ENCODE data around the gene FAHD1. TPM values are rescaled to one million over a fixed set of nuclear protein-coding genes. Genes with fewer than 3 reads are reported as not detected.

The FAHD1 gene
- total and polyA plus RNA-seq, 4 donors: 17.2 to 32.1 (median 25.6) TPM

DNA sequence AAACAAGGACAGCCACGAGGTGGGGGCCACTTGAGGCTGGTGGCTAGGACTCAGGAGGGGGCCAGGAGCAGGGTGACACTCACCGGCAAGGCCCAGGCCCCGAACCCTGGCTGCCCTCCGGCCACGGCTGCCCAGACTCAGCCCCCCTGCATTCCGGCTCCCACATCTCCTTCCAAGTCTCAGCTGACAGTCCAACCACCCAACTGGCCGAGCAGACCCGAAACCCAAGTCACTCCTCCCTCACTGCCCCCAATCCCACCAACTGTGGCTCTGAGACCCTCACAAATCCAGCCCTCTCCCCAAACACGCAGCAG, 9.8 kb upstream of the FAHD1 start:
- H3K27ac ChIP-seq (ENCODE audit: low read depth in 1 of 2, low read length in 1 of 2): no peak overlapping the region
- no peak for DNase-seq
- H3K4me1 ChIP-seq (ENCODE audit: control insufficient read depth in 5 of 5, insufficient read depth in 5 of 5, low read length in 5 of 5): peaks cover 0 to 13% (median 0%) of the 10 kb centered on the region in 5 donors
- H3K9me3 ChIP-seq (ENCODE audit: control insufficient read depth in 4 of 4, insufficient read depth in 3 of 4, low read length in 3 of 4): no peaks in the 10 kb centered on the region
- no peak overlapping the region for H3K9ac ChIP-seq (ENCODE audit: insufficient read depth in 1 of 2, low read length in 2 of 2)
- whole genome bisulfite sequencing, 2 donors: 97 to 99% methylated on average over 9 of the region's 9 CpGs
- peaks cover 0 to 53% (median 8%) of the 10 kb centered on the region in 4 donors for H3K36me3 ChIP-seq (ENCODE audit: control insufficient read depth in 4 of 4, insufficient read depth in 4 of 4, low read length in 4 of 4)
- no peak overlapping the region for H3K4me3 ChIP-seq
- no peaks in the 10 kb centered on the region for H3K27me3 ChIP-seq (ENCODE audit: control insufficient read depth in 3 of 3, insufficient read depth in 3 of 3, low read length in 2 of 3)
- no peak for TF ChIP-seq CTCF (IDR thresholded peaks at IDR 0.05; ENCODE audit: control extremely low read depth, extremely low read depth)
- ATAC-seq (ENCODE audit: insufficient read depth, low FRiP score): no peak

DNA sequence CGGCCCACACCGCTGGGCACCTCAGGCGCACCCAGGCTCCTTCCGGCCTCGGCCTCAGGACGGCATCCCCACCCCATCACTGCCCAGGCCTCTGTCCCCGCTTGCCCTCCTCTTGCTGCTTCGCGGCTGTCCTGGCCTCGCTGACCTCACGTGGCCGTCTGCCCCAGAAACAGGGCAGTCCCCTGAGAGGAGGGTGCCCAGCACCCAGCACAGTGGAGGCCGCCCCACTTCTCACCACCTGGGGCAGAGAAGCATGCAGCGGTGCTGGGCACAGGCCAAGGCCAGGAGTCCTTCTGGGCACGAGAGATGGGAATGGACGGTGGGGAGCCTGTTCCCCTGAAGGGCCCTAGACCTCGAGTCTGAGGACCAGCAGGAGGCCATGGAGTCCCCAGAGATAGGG, 9.3 kb upstream of the FAHD1 start:
- peaks cover 0 to 58% (median 10%) of the 10 kb centered on the region in 4 donors for H3K36me3 ChIP-seq (ENCODE audit: control insufficient read depth in 4 of 4, insufficient read depth in 4 of 4, low read length in 4 of 4)
- H3K9ac ChIP-seq (ENCODE audit: insufficient read depth in 1 of 2, low read length in 2 of 2): no peak overlapping the region
- DNase-seq (no peak), ATAC-seq (ENCODE audit: insufficient read depth, low FRiP score) (no peak)
- no peak for TF ChIP-seq CTCF (IDR thresholded peaks at IDR 0.05; ENCODE audit: control extremely low read depth, extremely low read depth)
- WGBS, 2 donors: 95 to 97% methylated on average over 17 of the region's 17 CpGs
- no peak overlapping the region for H3K4me3 ChIP-seq
- no peak overlapping the region for H3K27ac ChIP-seq (ENCODE audit: low read depth in 1 of 2, low read length in 1 of 2)
- no peaks in the 10 kb centered on the region for H3K27me3 ChIP-seq (ENCODE audit: control insufficient read depth in 3 of 3, insufficient read depth in 3 of 3, low read length in 2 of 3)
- peaks cover 0 to 8% (median 0%) of the 10 kb centered on the region in 5 donors for H3K4me1 ChIP-seq (ENCODE audit: control insufficient read depth in 5 of 5, insufficient read depth in 5 of 5, low read length in 5 of 5)
- H3K9me3 ChIP-seq (ENCODE audit: control insufficient read depth in 4 of 4, insufficient read depth in 3 of 4, low read length in 3 of 4): no peaks in the 10 kb centered on the region

- Histone ChIP-seq H3K4me1 (ENCODE audit: control insufficient read depth in 5 of 5, insufficient read depth in 5 of 5, low read length in 5 of 5) (peaks cover 0 to 2% (median 0%) of the 10 kb centered on the region in 5 donors), H3K27ac (ENCODE audit: low read depth in 1 of 2, low read length in 1 of 2) (no peak overlapping the region), H3K4me3 (no peak overlapping the region), H3K27me3 (ENCODE audit: control insufficient read depth in 3 of 3, insufficient read depth in 3 of 3, low read length in 2 of 3) (no peaks in the 10 kb centered on the region), H3K9ac (ENCODE audit: insufficient read depth in 1 of 2, low read length in 2 of 2) (no peak overlapping the region), H3K9me3 (ENCODE audit: control insufficient read depth in 4 of 4, insufficient read depth in 3 of 4, low read length in 3 of 4) (no peaks in the 10 kb centered on the region), H3K36me3 (ENCODE audit: control insufficient read depth in 4 of 4, insufficient read depth in 4 of 4, low read length in 4 of 4) (peaks cover 0 to 60% (median 10%) of the 10 kb centered on the region in 4 donors)
- TF ChIP-seq CTCF (IDR thresholded peaks at IDR 0.05; ENCODE audit: control extremely low read depth, extremely low read depth): no peak
- no peak for DNase-seq
- no peak for ATAC-seq (ENCODE audit: insufficient read depth, low FRiP score)
- 96 to 99% methylated on average over 24 to 27 of the region's 27 CpGs for WGBS, 2 donors
These were observed 8.7 kb upstream of the FAHD1 start for GRCh38 chr16:1818204-1818872.

Data from lung (tissue), 12 donors.